Measurements from ENCODE around the gene RHBDD1. TPM values are rescaled to one million over a fixed set of nuclear protein-coding genes. Genes with fewer than 3 reads are reported as not detected.

Gene RHBDD1
- total RNA-seq (2022; extraction: Qiagen RNA extraction), result 7.1 to 9.7 TPM (median 9.0 TPM) in 5 replicates

GRCh38 chr2:226835796-226836547, at the start of gene RHBDD1:
RHBDD1 (plus strand) TSS chr2:226836054; CDS start chr2:226864694, 28,640 bp downstream.

GRCh38 chr2:226799211-226799975, 36.5 kb upstream of the RHBDD1 start, which contains the start of gene IRS1:
IRS1 (minus strand) TSS chr2:226799820; CDS start chr2:226798738, 1,082 bp downstream.

Other genes starting within 250 kb of the RHBDD1 start
- 11.5 to 17.0 TPM (median 15.6 TPM) in 5 replicates for gene IRS1, start 36.2 kb upstream of the RHBDD1 start, total RNA-seq (2022; extraction: Qiagen RNA extraction)